ENCODE results near the gene MRPL48. TPM values are rescaled to one million over a fixed set of nuclear protein-coding genes. Genes with fewer than 3 reads are reported as not detected.

The MRPL48 gene
- total and polyA plus RNA-seq, 10 of the 15 experiments (the other 5 are each of a cell fraction or from before 2014, with no cell fraction given) = 46.7 to 159 (median 83.4) TPM

- TF ChIP-seq REST (IDR thresholded peaks at IDR 0.05; ENCODE audit: low read depth, low read length) (no peak), ZBED1 (IDR thresholded peaks at IDR 0.05; ENCODE audit: borderline replicate concordance) (no peak)
Measured at GRCh38 chr11:73852049-73852448, 64.4 kb downstream of the MRPL48 start (continued).

GRCh38 chr11:73854680-73855079 is 67.0 kb downstream of the MRPL48 start:
- Histone ChIP-seq H3K4me3 (no peak overlapping the region), H2AFZ (ENCODE audit: control insufficient read depth, low read depth, low read length) (no peak overlapping the region), H3K27me3 (replicated peaks in 1 of 2; ENCODE audit: control insufficient read depth in 2 of 2, insufficient read depth in 2 of 2, low read length in 1 of 2) (no peaks in the 10 kb centered on the region), H3K4me2 (ENCODE audit: control insufficient read depth, insufficient read depth) (no peak overlapping the region), H3K27ac (ENCODE audit: control insufficient read depth, insufficient read depth) (no peak overlapping the region), H3K9ac (ENCODE audit: control insufficient read depth, insufficient read depth, low read length) (no peak overlapping the region), H3K9me3 (replicated peaks; ENCODE audit: control insufficient read depth, insufficient read depth, low read length) (no peaks in the 10 kb centered on the region), H3K36me3 (ENCODE audit: control insufficient read depth in 2 of 2, insufficient read depth in 2 of 2, low read length in 1 of 2) (no peaks in the 10 kb centered on the region), H3K79me2 (ENCODE audit: control insufficient read depth, insufficient read depth, low read length) (no peaks in the 10 kb centered on the region), H4K20me1 (ENCODE audit: control insufficient read depth, insufficient read depth) (no peaks in the 10 kb centered on the region), H3K4me1 (ENCODE audit: control insufficient read depth, insufficient read depth, low read length) (no peaks in the 10 kb centered on the region)
- FAIRE-seq (no peak), ATAC-seq (no peak), DNase-seq (ENCODE audit: low read depth, low spot score) (no peak)
- in situ Hi-C loops (cut with MboI) = no loop called here
- WGBS (ENCODE audit: insufficient coverage, insufficient replicate concordance, low lambda C conversion rate, missing lambda C conversion rate) = 100% methylated on average over 1 of the region's 1 CpG
- SMC1A ChIA-PET (ENCODE audit: uncharacterized antibody, unreplicated experiment) = interaction anchor here (0.6 to 1.6 kb wide), 4 partner anchors 9 to 130 kb away, joined by 3 to 4 read pairs (median 4); no protein-coding TSS in a partner anchor
- intact Hi-C loops (cut with micrococcal nuclease; ENCODE audit: unreplicated experiment) = no loop called here
- TF ChIP-seq PAX5 (IDR thresholded peaks at IDR 0.05; ENCODE audit: borderline replicate concordance, low read depth, low read length) = no peak
- no peak for TF ChIP-seq ATF7 (IDR thresholded peaks at IDR 0.05; ENCODE audit: low read depth)
- no peak for TF ChIP-seq IRF5 (IDR thresholded peaks at IDR 0.05; ENCODE audit: borderline replicate concordance)
- TF ChIP-seq BHLHE40 (IDR thresholded peaks at IDR 0.05; ENCODE audit: borderline replicate concordance in 1 of 2, low read depth in 2 of 2, low read length in 1 of 2) = no peak
- RAD21 ChIA-PET (ENCODE audit: unreplicated experiment) = no interaction called here
- no TSS peak for BruUV-seq (replicated peaks)
- CTCF ChIA-PET = interaction anchor here (0.5 kb wide), 1 partner anchor 709 kb away, joined by 3 read pairs; no protein-coding TSS in a partner anchor
- POLR2A ChIA-PET = interaction anchor here (0.6 to 1.3 kb wide), 4 partner anchors 12 to 129 kb away, joined by 3 to 4 read pairs (median 3); no protein-coding TSS in a partner anchor
